ENCODE data around the gene KCNK17. TPM values are rescaled to one million over a fixed set of nuclear protein-coding genes. Genes with fewer than 3 reads are reported as not detected.

Gene KCNK17
- total RNA-seq, 2 donors from 2014 or later, result 0.37 TPM; not detected in 1

DNA sequence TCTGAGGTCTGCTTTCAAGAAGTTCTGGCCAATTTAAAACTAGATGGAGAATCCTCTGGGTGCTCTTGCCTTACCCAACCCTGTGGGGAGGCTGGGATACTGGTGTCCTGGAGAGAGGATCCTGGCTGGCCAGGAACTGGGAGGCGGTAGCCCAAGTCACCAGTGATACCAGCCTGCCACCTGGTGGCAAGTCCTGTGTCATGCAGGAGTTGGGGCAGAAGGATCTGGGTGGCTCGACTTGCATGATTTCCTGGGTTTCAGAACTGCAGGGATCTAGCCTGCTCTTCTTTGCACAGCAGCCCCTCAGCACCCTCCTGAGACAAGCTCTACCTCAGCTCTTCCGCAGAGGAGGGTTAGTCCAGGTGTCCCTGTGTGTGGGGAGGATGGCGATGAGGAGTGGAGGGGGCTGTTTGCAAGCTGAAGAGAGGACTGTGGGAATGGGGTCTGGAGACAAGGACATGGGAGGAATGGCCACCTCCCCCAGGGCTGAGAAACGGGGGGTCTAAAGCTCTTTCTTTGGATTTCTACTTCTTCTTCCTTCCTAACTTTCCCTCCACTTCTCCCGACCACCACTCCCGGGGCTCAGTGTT is 4.2 kb downstream of the KCNK17 start:
- DNase-seq, result peak; percentile 94
- Histone ChIP-seq H3K9ac (ENCODE audit: extremely low read depth, low read length, poor library complexity, severe bottlenecking) (no peak overlapping the region), H3K4me1 (ENCODE audit: control insufficient read depth, insufficient read depth, low read length) (no peaks in the 10 kb centered on the region), H3K27me3 (ENCODE audit: control insufficient read depth, insufficient read depth, low read length, poor library complexity, severe bottlenecking) (peaks cover 55% of the 10 kb centered on the region), H3K27ac (ENCODE audit: low read depth, low read length) (no peak overlapping the region), H3K9me3 (ENCODE audit: control insufficient read depth, low read length) (no peaks in the 10 kb centered on the region), H3K36me3 (ENCODE audit: control insufficient read depth, insufficient read depth, low read length) (no peaks in the 10 kb centered on the region), H3K4me3 (ENCODE audit: low read length) (no peak overlapping the region)
- TF ChIP-seq CTCF (conservative IDR thresholded peaks at IDR 0.05), result peak; percentile 94
- no peaks in the 10 kb centered on the region for H3K9me3 Mint-ChIP-seq
- H3K27me3 Mint-ChIP-seq (ENCODE audit: insufficient read depth), result peaks cover 62% of the 10 kb centered on the region
- peaks cover 2% of the 10 kb centered on the region for H3K4me1 Mint-ChIP-seq
- H3K27ac Mint-ChIP-seq, result no peak overlapping the region
- H3K4me3 Mint-ChIP-seq, result no peak overlapping the region
- no peaks in the 10 kb centered on the region for H3K36me3 Mint-ChIP-seq (ENCODE audit: low read depth)
- 34 to 63% methylated on average over 5 to 7 of the region's 7 CpGs for WGBS, 2 experiments (ENCODE audit: insufficient coverage in 1 of 2, insufficient read length in 1 of 2)

DNA sequence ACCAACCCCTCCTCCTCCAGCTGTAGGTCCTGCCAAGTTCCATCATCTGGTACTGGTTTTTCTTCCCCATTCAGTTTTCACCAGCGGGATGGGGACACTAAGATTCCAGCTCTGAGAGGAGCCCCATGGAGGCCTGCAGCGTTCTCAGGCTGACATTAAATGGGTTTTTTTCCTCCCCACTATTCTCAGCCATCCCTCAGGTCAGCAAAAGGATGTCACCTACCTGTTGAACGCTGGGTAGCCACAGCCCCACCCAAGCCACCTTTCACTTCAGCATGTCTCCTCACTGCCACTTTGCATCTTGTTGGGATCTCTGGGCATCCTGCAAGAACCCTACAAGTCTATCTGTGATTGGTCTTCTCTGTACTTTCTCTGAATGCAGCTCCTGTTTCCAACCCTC is 6.8 kb downstream of the KCNK17 start:
- Mint-ChIP-seq H3K36me3 (ENCODE audit: low read depth) (no peaks in the 10 kb centered on the region), H3K4me3 (no peak overlapping the region), H3K4me1 (peaks cover 7% of the 10 kb centered on the region), H3K27ac (no peak overlapping the region), H3K9me3 (no peaks in the 10 kb centered on the region), H3K27me3 (ENCODE audit: insufficient read depth) (peaks cover 38% of the 10 kb centered on the region)
- H3K9ac ChIP-seq (ENCODE audit: extremely low read depth, low read length, poor library complexity, severe bottlenecking), result no peak overlapping the region
- H3K9me3 ChIP-seq (ENCODE audit: control insufficient read depth, low read length), result no peaks in the 10 kb centered on the region
- no peak overlapping the region for H3K27ac ChIP-seq (ENCODE audit: low read depth, low read length)
- peaks cover 29% of the 10 kb centered on the region for H3K27me3 ChIP-seq (ENCODE audit: control insufficient read depth, insufficient read depth, low read length, poor library complexity, severe bottlenecking)
- no peak for TF ChIP-seq CTCF (conservative IDR thresholded peaks at IDR 0.05)
- DNase-seq, result no peak
- 80 to 87% methylated on average over 1 to 3 of the region's 3 CpGs for WGBS, 2 experiments (ENCODE audit: insufficient coverage in 1 of 2, insufficient read length in 1 of 2)
- no peaks in the 10 kb centered on the region for H3K4me1 ChIP-seq (ENCODE audit: control insufficient read depth, insufficient read depth, low read length)
- H3K4me3 ChIP-seq (ENCODE audit: low read length), result no peak overlapping the region
- H3K36me3 ChIP-seq (ENCODE audit: control insufficient read depth, insufficient read depth, low read length), result no peaks in the 10 kb centered on the region

DNA sequence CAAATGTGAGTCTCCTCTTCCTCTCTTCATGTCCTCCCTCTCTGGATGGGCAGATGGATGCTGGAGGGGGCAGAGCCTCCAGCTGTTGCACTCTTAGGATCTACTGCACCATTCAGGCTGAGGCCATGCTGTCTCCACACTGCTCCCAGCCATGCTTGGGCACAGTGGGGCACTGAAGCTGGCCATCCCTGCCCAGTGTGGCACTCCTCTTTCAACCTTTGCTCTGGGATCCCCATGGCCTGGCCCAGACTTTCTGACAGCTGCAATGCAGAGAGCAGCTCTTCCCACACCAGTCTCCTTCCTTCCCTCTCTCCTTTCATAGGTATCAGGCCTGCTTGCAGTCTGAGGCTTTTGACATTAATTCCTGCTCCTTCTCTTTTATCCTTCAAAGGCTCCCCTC is 9.3 kb downstream of the KCNK17 start:
- Mint-ChIP-seq H3K36me3 (ENCODE audit: low read depth) (no peaks in the 10 kb centered on the region), H3K4me3 (no peak overlapping the region), H3K9me3 (no peaks in the 10 kb centered on the region), H3K27ac (no peak overlapping the region), H3K4me1 (peaks cover 5% of the 10 kb centered on the region), H3K27me3 (ENCODE audit: insufficient read depth) (peaks cover 15% of the 10 kb centered on the region)
- no peak overlapping the region for H3K27ac ChIP-seq (ENCODE audit: low read depth, low read length)
- TF ChIP-seq CTCF (conservative IDR thresholded peaks at IDR 0.05), result no peak
- no peak for DNase-seq
- no peak overlapping the region for H3K9ac ChIP-seq (ENCODE audit: extremely low read depth, low read length, poor library complexity, severe bottlenecking)
- peaks cover 6% of the 10 kb centered on the region for H3K27me3 ChIP-seq (ENCODE audit: control insufficient read depth, insufficient read depth, low read length, poor library complexity, severe bottlenecking)
- H3K9me3 ChIP-seq (ENCODE audit: control insufficient read depth, low read length), result no peaks in the 10 kb centered on the region
- H3K4me1 ChIP-seq (ENCODE audit: control insufficient read depth, insufficient read depth, low read length), result no peaks in the 10 kb centered on the region
- no peak overlapping the region for H3K4me3 ChIP-seq (ENCODE audit: low read length)
- H3K36me3 ChIP-seq (ENCODE audit: control insufficient read depth, insufficient read depth, low read length), result no peaks in the 10 kb centered on the region

Data from endodermal cell (in vitro differentiated cells).